ENCODE measurements around the gene C10orf95.

- TF ChIP-seq CTCF (IDR thresholded peaks at IDR 0.05; ENCODE audit: extremely low read depth in 1 of 2, insufficient read depth in 1 of 2, low read depth in 1 of 2, low read length in 2 of 2) (no peak), MYC (IDR thresholded peaks at IDR 0.05; ENCODE audit: low read depth, low read length) (no peak), POLR2A (IDR thresholded peaks at IDR 0.05; ENCODE audit: low read depth, low read length) (no peak), EZH2 (IDR thresholded peaks at IDR 0.05; ENCODE audit: borderline replicate concordance, low read depth, low read length, severe bottlenecking) (no peak), JUN (IDR thresholded peaks at IDR 0.05; ENCODE audit: borderline replicate concordance, insufficient read depth, insufficient read length, low read depth) (no peak)
Observed at GRCh38 chr10:102450124-102450373, 1.3 kb downstream of the C10orf95 start.
